Measurements from ENCODE around the gene UFM1.

- TF ChIP-seq CTCF (conservative IDR thresholded peaks at IDR 0.05; ENCODE audit: low read length), result no peak
- TF ChIP-seq EZH2phosphoT487 (IDR thresholded peaks at IDR 0.05; ENCODE audit: borderline replicate concordance), result no peak
These were observed 62.6 kb downstream of the UFM1 start for GRCh38 chr13:38412266-38412665.

All from Loucy (cell line).